Muscle of leg (tissue), 11 donors: ENCODE results near the gene SEMA6D. TPM values are rescaled to one million over a fixed set of nuclear protein-coding genes. Genes with fewer than 3 reads are reported as not detected.

Experiments used
- DNase-seq: peaks from one replicate; pipeline ENCODE4 v3.0.0; 2013
- H3K27ac ChIP-seq: one replicate; pipeline ENCODE4 v1.5.1; 2013; ENCODE audit warnings: mild to moderate bottlenecking, low read length, control low read depth
- H3K27me3 ChIP-seq: one replicate; pipeline ENCODE4 v1.6.1; 2013; ENCODE audit warnings: low read length; ENCODE audit not compliant: control insufficient read depth, insufficient read depth
- H3K36me3 ChIP-seq: one replicate; pipeline ENCODE4 v1.6.1; 2013; ENCODE audit warnings: low read length; ENCODE audit not compliant: control insufficient read depth, insufficient read depth
- H3K4me1 ChIP-seq: one replicate; pipeline ENCODE4 v1.6.1; 2013; ENCODE audit warnings: low read length; ENCODE audit not compliant: control insufficient read depth, insufficient read depth
- H3K4me3 ChIP-seq: one replicate; pipeline ENCODE4 v1.5.1; 2013; ENCODE audit warnings: low read length, control low read depth
- H3K9me3 ChIP-seq: replicated peaks from 2 replicates; pipeline ENCODE4 v1.6.1; 2013; ENCODE audit warnings: low read depth, low read length; ENCODE audit not compliant: control insufficient read depth
- WGBS: methylation state at CpG from one replicate; pipeline ENCODE4 v1.1.5; 2013; ENCODE audit warnings: missing lambda C conversion rate; ENCODE audit not compliant: insufficient coverage; 5-methylcytosine and 5-hydroxymethylcytosine counted together
- polyA plus RNA-seq, 8 donors: library from polyadenylated mRNA; unstranded; fragments of 120-200 nt; gene quantifications; one replicate each; pipeline versions ENCODE4 v1.2.1 to v1.2.3, GENCODE V29; 2013; ENCODE audit warnings: inconsistent platforms in 1 of 8, low replicate concordance in 1 of 8; ENCODE audit not compliant: insufficient read length in 8 of 8, insufficient read depth in 1 of 8
- total RNA-seq: library from RNA; stranded (reverse); fragments of 120-200 nt; gene quantifications from one replicate; pipeline ENCODE4 v1.2.4, GENCODE V29; 2013

Gene SEMA6D
- total and polyA plus RNA-seq, 9 donors = 35.0 to 69.5 (median 44.9) TPM

DNA sequence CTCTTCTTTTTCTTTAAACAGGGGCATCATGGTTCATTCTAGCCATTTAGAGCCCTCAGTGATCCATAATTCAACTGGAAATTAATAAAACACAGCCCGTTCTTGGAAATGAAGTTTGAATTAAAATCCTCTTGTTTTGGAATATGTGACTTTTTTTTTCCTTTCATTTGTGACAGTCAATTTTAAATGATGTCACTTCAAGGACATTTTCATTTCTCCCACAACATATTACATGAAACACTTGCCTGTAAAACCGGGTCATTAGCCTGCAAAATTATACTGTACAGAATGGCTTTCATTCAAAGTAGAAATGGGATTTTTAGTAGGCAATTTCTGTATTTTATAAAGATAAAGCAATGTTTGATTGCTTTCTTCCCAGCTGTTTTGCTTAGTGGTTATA is 789 bp upstream of the SEMA6D start:
- Histone ChIP-seq H3K27ac (peak overlapping the region; percentile 95), H3K4me3 (peak overlapping the region; percentile 10), H3K4me1 (peaks cover 13% of the 10 kb centered on the region), H3K27me3 (peaks cover 7% of the 10 kb centered on the region), H3K36me3 (no peaks in the 10 kb centered on the region), H3K9me3 (no peaks in the 10 kb centered on the region)
- no peak for DNase-seq
- WGBS = no CpG with 5 or more reads among the region's 2 CpGs

DNA sequence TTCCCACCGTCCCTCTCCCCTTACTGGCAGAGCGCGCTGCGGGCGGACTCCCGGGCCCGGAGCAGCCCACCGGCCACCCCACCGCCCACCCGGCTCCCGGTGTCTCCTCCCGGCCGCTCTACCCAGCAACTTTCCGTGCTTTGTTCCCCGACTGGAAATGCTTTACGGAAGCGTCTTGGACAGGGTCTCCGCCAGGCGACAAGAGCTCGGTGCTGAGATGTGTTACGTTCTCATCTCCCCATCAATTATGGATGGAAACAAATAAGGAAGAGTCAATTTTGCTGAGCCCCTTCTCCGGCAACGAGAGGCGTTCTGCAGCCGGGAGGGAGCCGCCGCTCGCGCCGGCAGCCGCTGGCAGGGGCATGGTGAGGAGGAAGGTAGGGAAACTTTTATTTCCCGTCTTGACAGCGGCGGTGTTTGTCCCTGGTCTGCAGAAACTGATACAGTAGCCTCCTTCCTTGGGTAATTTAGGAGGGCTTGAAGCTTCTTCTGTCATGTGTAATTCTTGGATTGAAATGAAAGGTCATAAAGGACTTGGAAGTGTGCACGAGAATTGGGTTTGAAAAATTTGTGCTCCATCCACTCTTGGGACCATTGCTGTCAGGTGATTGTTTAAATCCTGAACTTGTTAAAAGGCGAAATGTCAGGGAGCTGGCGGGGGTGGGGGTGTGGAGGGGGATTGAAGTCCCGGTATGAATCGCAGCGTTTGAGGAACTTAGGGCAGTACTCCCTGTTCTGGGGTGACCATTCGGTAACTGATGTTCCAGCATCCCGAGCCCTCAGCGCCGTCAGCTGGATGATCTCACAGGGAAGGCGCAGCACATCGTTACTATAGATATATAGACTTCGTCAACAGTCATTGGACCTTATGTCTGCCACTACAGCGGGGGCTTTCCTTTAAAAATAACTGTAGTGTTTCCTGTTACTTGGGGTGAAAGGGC is 1.5 kb downstream of the SEMA6D start:
- Histone ChIP-seq H3K4me3 (peak overlapping the region; percentile 86), H3K27ac (peak overlapping the region; percentile 95), H3K4me1 (peaks cover 18% of the 10 kb centered on the region), H3K9me3 (no peaks in the 10 kb centered on the region), H3K36me3 (peaks cover 4% of the 10 kb centered on the region), H3K27me3 (peaks cover 7% of the 10 kb centered on the region)
- DNase-seq = peak; percentile 89
- WGBS = 6% methylated on average over 7 of the region's 48 CpGs

DNA sequence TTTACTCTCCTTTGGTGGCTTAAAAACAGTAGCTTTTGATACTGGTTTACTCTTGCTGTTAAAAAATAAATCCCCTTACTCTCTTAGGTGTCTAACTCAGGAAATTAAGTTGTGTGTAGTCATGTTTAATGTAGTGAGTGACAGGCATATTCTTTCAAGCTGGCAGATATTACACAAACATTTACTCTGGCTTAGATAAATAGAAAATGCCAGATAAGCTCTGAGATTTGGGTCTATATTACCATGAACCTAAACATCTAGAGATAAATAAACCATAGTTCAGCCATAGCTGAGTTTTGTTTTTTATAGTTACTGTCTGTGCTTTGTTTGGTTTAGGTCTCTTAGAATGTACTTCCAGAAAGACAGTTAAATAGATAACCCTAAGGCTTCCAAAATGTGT is 2.4 kb downstream of the SEMA6D start:
- Histone ChIP-seq H3K4me1 (peaks cover 21% of the 10 kb centered on the region), H3K9me3 (no peaks in the 10 kb centered on the region), H3K27ac (peak overlapping the region; percentile 95), H3K36me3 (peaks cover 4% of the 10 kb centered on the region), H3K27me3 (peaks cover 7% of the 10 kb centered on the region), H3K4me3 (peak overlapping the region; percentile 86)
- DNase-seq = no peak

DNA sequence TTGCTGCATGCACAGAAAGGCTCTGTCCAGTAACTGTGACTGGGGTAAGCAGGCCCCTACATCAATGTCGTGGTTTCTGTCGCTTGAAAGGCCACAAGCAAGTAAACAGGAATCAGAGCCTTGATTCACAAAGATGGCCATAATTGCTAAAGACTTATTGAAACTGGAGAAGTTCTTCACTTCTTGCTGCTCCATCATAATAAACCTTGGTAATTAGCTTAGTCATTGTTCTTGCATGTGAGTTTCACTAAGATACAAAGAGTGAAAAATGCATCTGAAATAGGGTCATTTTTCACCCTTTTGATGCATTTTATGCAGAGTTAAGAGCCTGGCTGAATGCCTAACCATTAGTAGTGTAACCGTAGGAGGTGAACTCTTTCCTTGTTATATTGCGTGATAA is 3.2 kb downstream of the SEMA6D start:
- H3K4me1 ChIP-seq = peaks cover 20% of the 10 kb centered on the region
- H3K27ac ChIP-seq = no peak overlapping the region
- no peaks in the 10 kb centered on the region for H3K9me3 ChIP-seq
- WGBS = no CpG with 5 or more reads among the region's 4 CpGs
- peaks cover 4% of the 10 kb centered on the region for H3K36me3 ChIP-seq
- DNase-seq = no peak
- H3K27me3 ChIP-seq = peaks cover 7% of the 10 kb centered on the region
- H3K4me3 ChIP-seq = peak overlapping the region; percentile 86

DNA sequence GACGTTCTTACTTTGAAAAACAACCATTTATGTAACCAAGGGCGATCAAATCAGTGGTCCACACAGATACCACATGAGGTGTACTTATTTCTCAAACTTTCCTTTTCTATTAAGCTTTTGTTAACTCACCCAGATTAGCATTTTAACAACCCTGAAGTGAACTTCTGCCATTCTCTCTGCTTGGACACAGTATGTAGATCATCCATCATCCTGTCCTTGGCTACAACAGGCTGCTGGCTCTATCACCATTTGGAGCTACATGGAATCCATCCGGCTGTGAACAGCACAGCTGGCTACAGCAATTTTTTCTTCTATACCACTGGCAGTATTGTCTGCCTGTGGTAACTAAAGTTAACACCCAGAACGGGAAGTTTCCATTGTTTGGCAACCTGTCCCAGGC is 4.4 kb downstream of the SEMA6D start:
- Histone ChIP-seq H3K4me3 (no peak overlapping the region), H3K36me3 (peaks cover 4% of the 10 kb centered on the region), H3K9me3 (no peaks in the 10 kb centered on the region), H3K27ac (no peak overlapping the region), H3K27me3 (peaks cover 7% of the 10 kb centered on the region), H3K4me1 (peaks cover 12% of the 10 kb centered on the region)
- 45% methylated on average over 3 of the region's 4 CpGs for WGBS
- no peak for DNase-seq

DNA sequence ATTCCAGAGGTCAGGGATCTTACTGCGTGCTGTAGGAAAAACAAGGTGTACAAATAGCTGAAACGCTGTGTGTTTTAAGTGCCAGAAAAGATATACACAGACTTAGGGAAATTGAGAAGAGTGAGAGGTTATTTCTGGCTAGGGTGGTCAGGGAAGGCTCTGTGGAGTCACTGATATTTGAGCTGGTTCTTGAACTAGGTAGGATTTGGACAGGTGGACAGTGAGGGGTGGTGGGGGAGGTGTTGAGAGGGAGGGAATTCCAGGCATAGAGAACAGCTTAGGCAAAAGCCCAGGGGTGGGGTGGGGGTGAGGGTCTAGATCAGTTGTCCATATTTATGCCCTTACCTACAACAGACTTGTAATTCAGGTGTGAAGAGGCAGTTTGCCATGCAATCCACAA is 7.0 kb downstream of the SEMA6D start:
- WGBS = 85% methylated on average over 2 of the region's 2 CpGs
- Histone ChIP-seq H3K9me3 (no peaks in the 10 kb centered on the region), H3K4me3 (no peak overlapping the region), H3K27me3 (no peaks in the 10 kb centered on the region), H3K36me3 (peaks cover 6% of the 10 kb centered on the region), H3K27ac (peak overlapping the region; percentile 57), H3K4me1 (peaks cover 28% of the 10 kb centered on the region)
- no peak for DNase-seq

DNA sequence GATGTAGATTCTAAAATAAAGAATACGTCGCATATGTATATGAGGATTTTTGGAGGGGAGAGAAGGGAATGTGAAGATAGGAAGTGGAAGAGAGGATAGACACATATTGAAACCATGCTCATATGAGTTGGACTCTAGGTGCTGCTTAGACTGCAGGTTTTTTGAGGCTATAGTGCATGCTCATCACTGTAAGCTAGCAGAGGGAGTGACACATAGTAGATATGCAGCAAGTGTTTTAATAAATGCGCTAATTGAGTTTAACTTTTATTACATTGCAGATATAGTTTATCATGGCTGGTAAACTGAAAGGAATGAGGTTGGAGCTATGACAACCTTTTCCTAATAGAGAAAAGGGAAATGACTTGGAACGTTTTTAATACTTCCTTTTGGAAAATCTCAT is 7.7 kb downstream of the SEMA6D start:
- Histone ChIP-seq H3K9me3 (no peaks in the 10 kb centered on the region), H3K4me3 (no peak overlapping the region), H3K27me3 (no peaks in the 10 kb centered on the region), H3K36me3 (peaks cover 9% of the 10 kb centered on the region), H3K27ac (peak overlapping the region; percentile 11), H3K4me1 (peaks cover 31% of the 10 kb centered on the region)
- DNase-seq = no peak
- 95% methylated on average over 2 of the region's 4 CpGs for WGBS

DNA sequence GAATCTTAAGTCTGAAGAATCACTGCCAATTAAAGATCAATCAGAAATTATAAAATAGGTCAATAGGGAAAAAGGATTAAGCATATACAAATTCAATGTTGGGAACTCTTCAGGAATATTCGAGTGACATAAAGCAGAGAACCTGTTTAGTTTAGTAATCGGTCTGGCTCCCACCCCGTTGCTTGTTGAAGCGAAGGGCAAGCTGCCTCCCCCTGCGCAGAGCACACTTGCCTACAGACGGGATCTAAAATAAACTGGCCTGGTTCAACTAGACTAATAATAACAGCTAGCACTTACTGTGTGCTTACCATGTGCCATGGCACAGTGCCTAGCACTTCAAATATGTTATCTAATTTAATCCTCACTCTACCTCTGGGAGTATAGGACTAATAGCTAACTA is 8.6 kb downstream of the SEMA6D start:
- Histone ChIP-seq H3K4me3 (no peak overlapping the region), H3K36me3 (peaks cover 9% of the 10 kb centered on the region), H3K27me3 (no peaks in the 10 kb centered on the region), H3K27ac (peak overlapping the region; percentile 74), H3K9me3 (no peaks in the 10 kb centered on the region), H3K4me1 (peaks cover 31% of the 10 kb centered on the region)
- DNase-seq = peak; percentile 69
- WGBS = 45% methylated on average over 3 of the region's 6 CpGs

DNA sequence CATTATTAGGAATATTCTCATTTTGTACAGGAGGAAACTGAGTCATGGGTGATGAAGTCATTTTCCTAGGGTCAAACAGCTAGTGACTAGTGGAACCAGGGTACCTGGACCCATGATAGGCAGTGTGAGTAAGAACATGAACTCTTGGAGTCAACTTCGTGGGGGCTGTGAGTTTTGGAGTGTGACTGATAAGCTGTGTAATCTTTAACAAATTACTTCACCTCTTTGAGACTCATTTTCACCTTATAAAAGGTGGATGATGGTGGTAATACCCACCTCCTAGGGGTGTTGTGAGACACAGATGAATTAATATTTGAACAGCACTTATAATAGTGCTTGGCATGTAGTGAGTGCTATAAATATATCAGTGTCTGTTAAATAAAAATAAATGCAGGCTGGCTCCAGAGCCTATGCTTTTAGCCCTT is 9.1 kb downstream of the SEMA6D start:
- no CpG with 5 or more reads among the region's 1 CpG for WGBS
- Histone ChIP-seq H3K27ac (peak overlapping the region; percentile 74), H3K4me3 (no peak overlapping the region), H3K27me3 (no peaks in the 10 kb centered on the region), H3K4me1 (peaks cover 30% of the 10 kb centered on the region), H3K9me3 (no peaks in the 10 kb centered on the region), H3K36me3 (peaks cover 9% of the 10 kb centered on the region)
- no peak for DNase-seq

DNA sequence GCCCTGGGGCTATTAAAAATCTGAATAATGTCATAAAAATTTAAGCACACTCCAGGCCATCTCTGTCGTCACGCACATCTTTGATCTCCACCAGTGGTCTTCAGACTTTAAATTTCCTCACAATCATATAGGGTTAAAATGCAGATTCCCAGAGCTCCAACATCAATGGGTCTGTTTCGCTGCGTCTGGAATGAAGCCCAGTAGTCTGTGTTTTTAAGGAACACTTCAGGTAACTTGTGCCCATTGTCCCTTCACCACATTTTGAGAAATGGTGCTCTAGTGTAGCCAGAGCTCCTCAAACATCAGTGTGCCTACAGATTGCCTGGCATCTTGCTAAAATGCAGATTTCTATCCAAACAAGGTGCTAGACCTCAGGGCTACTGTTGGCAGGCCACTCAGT is 9.8 kb downstream of the SEMA6D start:
- Histone ChIP-seq H3K27me3 (no peaks in the 10 kb centered on the region), H3K36me3 (peaks cover 4% of the 10 kb centered on the region), H3K4me3 (no peak overlapping the region), H3K4me1 (peaks cover 24% of the 10 kb centered on the region), H3K27ac (peak overlapping the region; percentile 25), H3K9me3 (no peaks in the 10 kb centered on the region)
- WGBS = 90% methylated on average over 2 of the region's 4 CpGs
- DNase-seq = no peak
